ENCODE data around the gene FAM171A1.

DNA sequence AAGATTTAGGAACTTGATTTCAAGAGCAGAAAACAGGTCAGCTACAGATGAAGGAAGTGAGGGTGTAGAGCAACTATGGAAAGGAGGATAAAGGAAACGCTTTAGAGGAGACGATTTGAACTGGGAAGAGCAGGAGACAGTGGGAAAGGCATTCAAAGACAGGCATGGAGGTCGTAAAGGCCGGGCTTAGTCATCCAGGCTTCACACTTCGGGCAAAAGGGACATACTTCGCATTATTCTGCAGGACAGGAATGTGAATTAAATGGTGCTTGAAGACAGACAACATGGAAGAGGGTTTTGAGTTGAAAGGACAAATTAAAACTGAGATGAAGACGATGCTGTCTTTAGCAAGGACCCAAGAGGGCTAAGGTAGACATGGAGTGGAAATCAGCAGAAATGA, 8.1 kb downstream of the FAM171A1 start:
- TF ChIP-seq GATA2 (IDR thresholded peaks at IDR 0.05; ENCODE audit: low read depth, low read length) (no peak), GATA3 (IDR thresholded peaks at IDR 0.05; ENCODE audit: low read depth, low read length) (no peak)
